ENCODE results near the gene LMAN1.

The LMAN1 gene

GRCh38 chr18:59279722-59280121, 79.3 kb downstream of the LMAN1 start:
- TF ChIP-seq, protein P1, sequence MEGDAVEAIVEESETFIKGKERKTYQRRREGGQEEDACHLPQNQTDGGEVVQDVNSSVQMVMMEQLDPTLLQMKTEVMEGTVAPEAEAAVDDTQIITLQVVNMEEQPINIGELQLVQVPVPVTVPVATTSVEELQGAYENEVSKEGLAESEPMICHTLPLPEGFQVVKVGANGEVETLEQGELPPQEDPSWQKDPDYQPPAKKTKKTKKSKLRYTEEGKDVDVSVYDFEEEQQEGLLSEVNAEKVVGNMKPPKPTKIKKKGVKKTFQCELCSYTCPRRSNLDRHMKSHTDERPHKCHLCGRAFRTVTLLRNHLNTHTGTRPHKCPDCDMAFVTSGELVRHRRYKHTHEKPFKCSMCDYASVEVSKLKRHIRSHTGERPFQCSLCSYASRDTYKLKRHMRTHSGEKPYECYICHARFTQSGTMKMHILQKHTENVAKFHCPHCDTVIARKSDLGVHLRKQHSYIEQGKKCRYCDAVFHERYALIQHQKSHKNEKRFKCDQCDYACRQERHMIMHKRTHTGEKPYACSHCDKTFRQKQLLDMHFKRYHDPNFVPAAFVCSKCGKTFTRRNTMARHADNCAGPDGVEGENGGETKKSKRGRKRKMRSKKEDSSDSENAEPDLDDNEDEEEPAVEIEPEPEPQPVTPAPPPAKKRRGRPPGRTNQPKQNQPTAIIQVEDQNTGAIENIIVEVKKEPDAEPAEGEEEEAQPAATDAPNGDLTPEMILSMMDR (IDR thresholded peaks at IDR 0.05; ENCODE audit: low read depth, low read length), result no peak
- no peak overlapping the region for H3K4me3 ChIP-seq (ENCODE audit: low read depth, low read length)
- no peak for DNase-seq (ENCODE audit: low read depth, low spot score)
- in situ Hi-C loops (cut with HindIII; ENCODE audit: low sequenced_read_pairs), result no loop called here

GRCh38 chr18:59279193-59279592, 79.9 kb downstream of the LMAN1 start:
- H3K4me3 ChIP-seq (ENCODE audit: low read depth, low read length), result no peak overlapping the region
- TF ChIP-seq, protein P1 (IDR thresholded peaks at IDR 0.05; ENCODE audit: low read depth, low read length), result no peak
- no peak for DNase-seq (ENCODE audit: low read depth, low spot score)
- in situ Hi-C loops (cut with HindIII; ENCODE audit: low sequenced_read_pairs), result no loop called here

DNA sequence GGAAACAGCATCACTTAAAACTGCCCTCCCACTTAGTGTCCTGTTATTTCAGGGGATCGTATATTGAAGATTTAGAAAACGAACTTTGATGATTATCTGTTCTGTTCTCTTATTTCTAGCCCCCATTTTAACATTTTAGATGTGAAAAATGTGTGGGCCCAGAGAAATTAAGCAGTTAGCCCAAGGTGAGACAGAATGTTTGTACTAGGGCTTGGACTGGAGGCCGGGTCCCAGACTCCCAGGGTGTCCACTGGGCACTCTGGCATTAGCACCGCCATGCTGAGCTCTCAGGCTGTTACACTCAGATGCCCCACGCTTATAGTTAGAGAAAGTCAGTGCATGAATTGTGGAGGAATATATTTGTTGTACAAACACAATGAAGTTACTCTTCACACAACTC, 80.3 kb downstream of the LMAN1 start:
- in situ Hi-C loops (cut with HindIII; ENCODE audit: low sequenced_read_pairs), result no loop called here
- no peak for DNase-seq (ENCODE audit: low read depth, low spot score)
- TF ChIP-seq, protein P1 (IDR thresholded peaks at IDR 0.05; ENCODE audit: low read depth, low read length), result no peak
- H3K4me3 ChIP-seq (ENCODE audit: low read depth, low read length), result no peak overlapping the region
